ENCODE results near the gene BAZ2B.

BAZ2B gene

GRCh38 chr2:159379181-159379580, 237.2 kb downstream of the BAZ2B start:
- Histone ChIP-seq H4K20me1 (ENCODE audit: insufficient read depth, low read length) (no peaks in the 10 kb centered on the region), H3F3A (ENCODE audit: insufficient read depth, low read length) (no peaks in the 10 kb centered on the region), H3K4me2 (ENCODE audit: low read length) (no peak overlapping the region), H3K9me2 (ENCODE audit: low read depth, low read length) (no peaks in the 10 kb centered on the region), H3K9ac (ENCODE audit: low read length) (no peak overlapping the region), H3K9me3 (ENCODE audit: low read length) (no peaks in the 10 kb centered on the region), H3K27me3 (ENCODE audit: insufficient read depth, low read length) (no peaks in the 10 kb centered on the region), H3K36me3 (ENCODE audit: insufficient read depth, low read length) (no peaks in the 10 kb centered on the region), H3K79me2 (ENCODE audit: insufficient read depth, low read length) (no peaks in the 10 kb centered on the region), H3K27ac (ENCODE audit: low read depth, low read length, poor library complexity, severe bottlenecking) (no peak overlapping the region), H2AFZ (ENCODE audit: low read length) (no peak overlapping the region), H3K4me1 (ENCODE audit: insufficient read depth, low read length, severe bottlenecking) (no peaks in the 10 kb centered on the region), H3K4me3 (ENCODE audit: low read depth, low read length, poor library complexity, severe bottlenecking) (no peak overlapping the region)
- TF ChIP-seq EZH2 (IDR thresholded peaks at IDR 0.05; ENCODE audit: borderline replicate concordance, low read length) (no peak), CTCF (IDR thresholded peaks at IDR 0.05; ENCODE audit: low read length) (no peak)

GRCh38 chr2:159375241-159375640, 241.1 kb downstream of the BAZ2B start:
- Histone ChIP-seq H2AFZ (ENCODE audit: low read length) (no peak overlapping the region), H3K27ac (ENCODE audit: low read depth, low read length, poor library complexity, severe bottlenecking) (no peak overlapping the region)
- no peak for TF ChIP-seq CTCF (IDR thresholded peaks at IDR 0.05; ENCODE audit: low read length)
- no peak for TF ChIP-seq EZH2 (IDR thresholded peaks at IDR 0.05; ENCODE audit: borderline replicate concordance, low read length)

GRCh38 chr2:159371506-159371905, 244.8 kb downstream of the BAZ2B start:
- Histone ChIP-seq H3F3A (ENCODE audit: insufficient read depth, low read length) (no peaks in the 10 kb centered on the region), H3K79me2 (ENCODE audit: insufficient read depth, low read length) (no peaks in the 10 kb centered on the region), H4K20me1 (ENCODE audit: insufficient read depth, low read length) (no peaks in the 10 kb centered on the region), H3K27ac (ENCODE audit: low read depth, low read length, poor library complexity, severe bottlenecking) (no peak overlapping the region), H3K4me2 (ENCODE audit: low read length) (no peak overlapping the region), H3K9me2 (ENCODE audit: low read depth, low read length) (no peaks in the 10 kb centered on the region), H3K4me3 (ENCODE audit: low read depth, low read length, poor library complexity, severe bottlenecking) (no peak overlapping the region), H3K36me3 (ENCODE audit: insufficient read depth, low read length) (0 out of 2 replicates have a peak, but pooled peaks cover 7% of the 10 kb centered on the region), H3K4me1 (ENCODE audit: insufficient read depth, low read length, severe bottlenecking) (no peaks in the 10 kb centered on the region), H2AFZ (ENCODE audit: low read length) (no peak overlapping the region), H3K27me3 (ENCODE audit: insufficient read depth, low read length) (no peaks in the 10 kb centered on the region), H3K9ac (ENCODE audit: low read length) (no peak overlapping the region), H3K9me3 (ENCODE audit: low read length) (no peaks in the 10 kb centered on the region)
- TF ChIP-seq CTCF (IDR thresholded peaks at IDR 0.05; ENCODE audit: low read length) (no peak), EZH2 (IDR thresholded peaks at IDR 0.05; ENCODE audit: borderline replicate concordance, low read length) (no peak)

More at GRCh38 chr2:159375241-159375640, 241.1 kb downstream of the BAZ2B start:
- Histone ChIP-seq H3K9ac (ENCODE audit: low read length) (no peak overlapping the region), H3F3A (ENCODE audit: insufficient read depth, low read length) (no peaks in the 10 kb centered on the region), H3K9me3 (ENCODE audit: low read length) (no peaks in the 10 kb centered on the region), H3K9me2 (ENCODE audit: low read depth, low read length) (no peaks in the 10 kb centered on the region), H4K20me1 (ENCODE audit: insufficient read depth, low read length) (no peaks in the 10 kb centered on the region), H3K4me3 (ENCODE audit: low read depth, low read length, poor library complexity, severe bottlenecking) (no peak overlapping the region), H3K4me1 (ENCODE audit: insufficient read depth, low read length, severe bottlenecking) (no peaks in the 10 kb centered on the region), H3K4me2 (ENCODE audit: low read length) (no peak overlapping the region), H3K79me2 (ENCODE audit: insufficient read depth, low read length) (no peaks in the 10 kb centered on the region), H3K27me3 (ENCODE audit: insufficient read depth, low read length) (no peaks in the 10 kb centered on the region), H3K36me3 (ENCODE audit: insufficient read depth, low read length) (no peaks in the 10 kb centered on the region)
